EL (cell line): Measurements from ENCODE around the gene ALK.

Experiments
- DNase-seq: peaks from one replicate; pipeline ENCODE4 v3.0.0-alpha.2; 2016

ALK gene

GRCh38 chr2:29603341-29603740, 318.0 kb downstream of the ALK start:
- no peak for DNase-seq

- peak; percentile 23 for DNase-seq
Observed at GRCh38 chr2:29601872-29602271, 319.5 kb downstream of the ALK start.

GRCh38 chr2:29601321-29601720, 320.1 kb downstream of the ALK start:
- no peak for DNase-seq

- no peak for DNase-seq
Observed at GRCh38 chr2:29599946-29600345, 321.4 kb downstream of the ALK start.

GRCh38 chr2:29598978-29599377, 322.4 kb downstream of the ALK start:
- no peak for DNase-seq

- DNase-seq = no peak
Observed at GRCh38 chr2:29597035-29597434, 324.4 kb downstream of the ALK start.

GRCh38 chr2:29596584-29596983, 324.8 kb downstream of the ALK start:
- no peak for DNase-seq

GRCh38 chr2:29591600-29591999, 329.8 kb downstream of the ALK start:
- DNase-seq = no peak

- no peak for DNase-seq
Observed at GRCh38 chr2:29590211-29590610, 331.2 kb downstream of the ALK start.

GRCh38 chr2:29589440-29590103, 331.8 kb downstream of the ALK start:
- DNase-seq = no peak

GRCh38 chr2:29587402-29588190, 333.8 kb downstream of the ALK start:
- DNase-seq = no peak

GRCh38 chr2:29586919-29587318, 334.5 kb downstream of the ALK start:
- no peak for DNase-seq

GRCh38 chr2:29583548-29584156, 337.7 kb downstream of the ALK start:
- DNase-seq = no peak

GRCh38 chr2:29583104-29583503, 338.3 kb downstream of the ALK start:
- DNase-seq = peak; percentile 33

GRCh38 chr2:29582062-29582461, 339.3 kb downstream of the ALK start:
- DNase-seq = no peak

- peak; percentile 31 for DNase-seq
Observed at GRCh38 chr2:29580223-29580622, 341.2 kb downstream of the ALK start.

GRCh38 chr2:29579495-29580169, 341.8 kb downstream of the ALK start:
- DNase-seq = no peak

GRCh38 chr2:29578084-29578598, 343.2 kb downstream of the ALK start:
- no peak for DNase-seq

GRCh38 chr2:29576231-29576630, 345.2 kb downstream of the ALK start:
- no peak for DNase-seq

- DNase-seq = no peak
Observed at GRCh38 chr2:29575370-29575890, 346.0 kb downstream of the ALK start.

- no peak for DNase-seq
Observed at GRCh38 chr2:29573612-29574011, 347.8 kb downstream of the ALK start.

- no peak for DNase-seq
Observed at GRCh38 chr2:29573147-29573546, 348.2 kb downstream of the ALK start.

- DNase-seq = no peak
Observed at GRCh38 chr2:29570539-29570938, 350.8 kb downstream of the ALK start.
